ACHN (cell line): Measurements from ENCODE around the gene IFT122.

Experiments used
- DNase-seq: peaks from one replicate; pipeline ENCODE4 v3.0.0-alpha.2; 2015
- in situ Hi-C: cut with HindIII; loops from 2 replicates; pipeline ENCODE4 v1.10.0; 2017; ENCODE audit warnings: low sequenced_read_pairs, low pct_ligation_motif_present, low pct_unique_long_range_greater_than_20kb

Gene IFT122

DNA sequence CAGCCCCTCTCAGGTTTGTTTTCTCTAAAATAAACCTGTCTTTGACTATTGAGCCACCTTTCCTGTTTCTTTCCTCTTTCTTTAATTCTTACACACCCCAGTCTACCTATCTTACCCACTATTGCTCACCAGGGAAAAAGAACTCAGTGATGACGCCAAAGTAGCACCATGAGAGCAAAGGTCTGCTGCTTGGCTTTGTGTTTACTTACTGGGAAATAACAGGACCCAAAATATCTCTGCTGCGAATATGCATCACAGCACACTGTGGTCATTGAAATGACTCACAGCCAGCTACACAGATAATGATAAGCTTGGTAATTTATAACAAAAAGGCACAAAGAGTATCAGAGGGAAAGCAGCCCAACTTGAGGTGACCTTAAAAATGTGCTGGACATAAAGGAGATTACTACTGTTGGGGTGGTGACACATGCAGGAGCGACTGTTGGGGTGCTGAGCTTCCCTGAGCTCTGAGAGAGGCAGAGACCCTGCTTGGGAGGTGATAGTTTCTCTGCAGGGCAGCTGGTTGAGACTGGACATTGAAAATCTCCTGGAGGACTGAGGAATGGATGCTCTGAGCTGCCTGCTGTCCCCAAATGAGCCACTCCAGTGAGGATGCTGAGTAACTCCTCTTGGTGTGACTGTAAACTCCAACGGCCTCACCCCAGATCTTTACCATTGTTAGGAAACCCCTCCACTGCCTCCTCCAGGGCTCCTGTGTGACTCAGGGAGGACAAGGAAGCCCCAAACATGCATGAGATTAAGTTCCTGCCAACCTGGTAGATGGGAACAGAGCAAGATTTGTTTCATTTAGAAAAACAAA, 26.1 kb upstream of the IFT122 start:
- in situ Hi-C loops: no loop called here
- peak; percentile 84 for DNase-seq

DNA sequence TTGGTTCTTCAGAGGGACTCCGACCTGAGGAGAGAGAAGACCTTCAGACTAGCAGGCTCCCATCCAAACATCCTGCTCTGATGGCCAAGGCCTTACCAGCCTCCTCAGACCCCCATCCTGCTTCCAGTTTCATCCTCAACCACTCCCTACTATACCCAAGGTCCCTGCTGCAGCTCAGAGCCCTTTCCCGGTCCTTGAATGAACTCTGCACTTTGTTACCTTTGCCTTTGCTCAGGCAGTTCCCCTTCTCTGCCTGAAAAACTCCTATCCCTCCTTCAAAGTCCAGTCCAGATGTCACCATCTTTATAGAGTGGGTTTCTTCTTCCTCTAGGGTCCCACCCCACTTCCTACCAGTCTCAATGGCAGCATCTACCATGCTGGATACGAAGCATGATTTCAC, 24.6 kb upstream of the IFT122 start:
- in situ Hi-C loops: no loop called here
- DNase-seq: no peak

DNA sequence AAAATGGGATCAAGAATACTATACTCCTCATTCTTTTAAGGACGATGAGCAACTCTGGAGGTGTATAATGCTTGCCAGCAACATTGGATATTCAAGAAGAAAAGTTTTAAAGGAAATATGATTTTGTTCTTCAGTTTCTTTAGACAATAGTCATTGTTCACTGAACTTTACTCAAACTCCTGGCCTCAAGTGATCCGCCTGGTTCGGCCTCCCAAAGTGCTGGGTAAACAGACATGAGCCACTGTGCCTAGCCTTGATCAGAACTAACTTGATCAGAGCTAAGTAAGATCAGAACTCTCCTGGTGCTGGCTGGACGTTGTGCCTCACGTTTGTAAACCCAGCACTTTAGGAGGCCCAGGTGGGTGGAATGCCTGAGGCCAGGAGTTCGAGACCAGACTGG, 24.2 kb upstream of the IFT122 start:
- DNase-seq: no peak
- in situ Hi-C loops: no loop called here

DNA sequence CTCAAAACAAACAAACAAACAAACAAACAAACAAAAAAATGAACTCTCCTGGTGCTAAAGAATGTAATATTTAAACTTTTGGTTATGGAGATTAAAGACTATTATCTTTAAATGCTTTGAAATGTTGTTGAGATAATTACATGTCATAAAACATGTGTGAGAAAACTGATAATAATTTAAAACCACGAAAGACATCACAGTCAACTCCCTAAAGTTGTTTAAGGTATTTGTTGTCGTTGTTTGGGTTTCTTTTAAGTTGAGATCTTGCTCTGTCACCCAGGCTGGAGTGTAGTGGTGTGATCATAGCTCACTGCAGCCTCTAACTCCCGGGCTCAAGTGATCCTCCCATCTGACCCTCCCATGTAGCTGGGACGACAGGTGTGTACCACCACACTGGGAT, 23.6 kb upstream of the IFT122 start:
- in situ Hi-C loops: no loop called here
- DNase-seq: no peak

DNA sequence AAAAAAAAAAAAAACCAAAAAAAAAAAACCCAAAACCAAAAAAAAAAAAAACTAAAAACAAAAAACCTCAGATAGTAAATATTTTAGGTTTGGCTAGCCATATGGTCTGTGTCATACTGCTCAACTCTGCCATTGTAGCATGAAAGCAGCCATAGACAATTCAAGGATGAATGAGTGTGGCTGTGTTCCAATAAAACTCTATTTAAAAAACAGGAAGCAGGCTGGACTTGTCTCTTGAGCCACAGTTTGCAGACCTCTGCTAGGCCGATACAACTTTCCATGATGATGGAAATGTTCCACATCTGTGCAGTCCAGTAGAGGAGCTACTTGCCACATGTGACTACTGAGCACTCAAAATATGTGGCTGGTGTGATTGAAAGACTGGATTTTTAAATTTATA, 22.7 kb upstream of the IFT122 start:
- in situ Hi-C loops: no loop called here

DNA sequence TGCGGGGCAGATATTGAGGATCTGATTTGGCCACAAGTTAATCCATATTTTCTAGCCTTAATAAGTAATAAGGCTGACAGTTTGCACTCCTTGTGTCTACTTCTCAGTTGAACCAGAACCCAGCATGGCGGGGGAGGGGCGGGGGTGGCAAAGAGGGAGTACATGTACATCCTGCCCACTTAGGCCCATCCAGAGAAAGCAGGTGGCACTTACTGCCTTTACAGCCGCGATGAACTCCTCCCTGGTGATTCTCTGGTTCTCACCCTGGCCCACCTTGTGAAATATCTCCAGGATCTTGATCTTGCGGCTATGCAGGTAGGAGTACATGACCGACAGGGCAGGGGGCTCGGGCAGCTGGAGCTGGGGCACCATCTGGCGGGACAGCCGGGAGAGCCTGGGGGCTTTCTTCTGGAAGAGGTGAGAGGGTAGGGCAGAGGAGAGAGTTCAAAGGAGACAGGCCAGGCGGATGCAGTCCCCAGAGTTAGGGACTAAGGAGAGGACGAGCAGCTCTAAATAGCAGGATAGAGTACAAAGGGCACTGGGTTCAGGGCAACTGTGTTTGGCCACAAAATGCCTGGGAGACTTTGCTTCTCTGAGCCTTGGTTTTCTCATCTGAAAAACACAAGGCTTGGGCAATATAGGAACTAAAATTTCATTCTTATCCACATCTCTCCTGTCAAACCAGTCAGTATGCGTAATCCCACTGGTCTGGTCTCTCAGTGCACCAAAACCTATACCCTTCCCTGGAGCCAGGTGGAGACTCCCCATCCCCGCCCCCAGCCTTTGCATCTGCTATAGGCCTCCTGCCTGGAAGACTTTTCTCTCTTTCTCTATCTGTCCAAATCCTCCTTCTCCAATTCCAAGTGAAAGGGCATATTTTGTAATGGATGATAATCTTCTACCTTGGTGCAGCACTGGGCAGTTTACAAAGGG, 21.7 kb upstream of the IFT122 start:
- in situ Hi-C loops: no loop called here

More for the DNA sequence above, 22.7 kb upstream of the IFT122 start:
- no peak for DNase-seq

DNA sequence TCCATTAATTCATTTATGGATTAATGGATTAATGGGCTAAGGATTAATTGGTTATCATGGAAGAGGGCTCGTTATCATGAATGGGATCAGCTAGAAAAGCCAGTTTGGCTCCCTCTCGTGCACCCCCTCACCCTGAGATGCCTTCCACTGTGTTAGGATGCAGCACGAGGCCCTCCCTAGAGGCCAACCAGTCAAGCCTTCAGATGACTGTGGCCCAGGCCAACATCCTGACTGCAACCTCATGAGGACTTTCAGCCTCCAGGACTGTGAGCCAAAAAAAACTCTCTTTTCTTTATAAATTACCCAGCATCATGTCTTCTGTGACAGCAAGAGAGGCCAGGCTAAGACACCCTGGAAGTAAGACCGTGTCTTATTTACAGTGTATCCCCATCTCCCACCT, 20.5 kb upstream of the IFT122 start:
- in situ Hi-C loops: no loop called here
- no peak for DNase-seq

More for the DNA sequence above, 21.7 kb upstream of the IFT122 start:
- no peak for DNase-seq

DNA sequence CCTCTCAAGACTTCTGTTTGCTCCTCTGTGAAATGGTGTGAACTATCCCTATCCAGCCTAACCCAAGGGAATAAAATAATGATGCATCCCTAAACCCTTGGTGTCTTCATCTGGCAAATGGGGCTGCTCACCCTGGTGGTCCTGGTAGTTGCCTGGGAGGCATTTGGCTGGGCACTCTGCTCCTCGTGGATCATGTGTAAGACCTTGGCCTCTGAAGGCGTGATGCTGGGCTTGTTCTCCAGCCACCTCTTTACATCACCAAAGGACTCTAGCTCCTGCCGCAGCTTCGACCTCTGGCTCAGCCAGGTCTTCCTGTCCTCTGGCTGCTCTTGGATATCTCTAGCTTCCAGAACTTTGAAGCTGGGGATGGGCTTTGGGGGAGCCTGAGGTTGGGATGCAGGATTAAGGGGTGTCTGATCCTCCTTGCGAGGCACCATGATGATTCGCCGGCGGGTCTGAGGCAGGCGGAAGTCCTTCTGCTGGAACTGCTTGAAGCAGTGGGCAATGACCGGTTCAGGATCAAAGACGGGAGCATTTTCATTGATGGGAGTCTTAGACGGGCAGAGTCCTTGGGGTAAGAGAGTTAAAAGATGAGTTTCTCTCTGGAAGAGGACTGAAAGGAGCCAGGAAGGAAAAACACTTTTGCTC, 18.7 kb upstream of the IFT122 start:
- in situ Hi-C loops: no loop called here
- DNase-seq: no peak

DNA sequence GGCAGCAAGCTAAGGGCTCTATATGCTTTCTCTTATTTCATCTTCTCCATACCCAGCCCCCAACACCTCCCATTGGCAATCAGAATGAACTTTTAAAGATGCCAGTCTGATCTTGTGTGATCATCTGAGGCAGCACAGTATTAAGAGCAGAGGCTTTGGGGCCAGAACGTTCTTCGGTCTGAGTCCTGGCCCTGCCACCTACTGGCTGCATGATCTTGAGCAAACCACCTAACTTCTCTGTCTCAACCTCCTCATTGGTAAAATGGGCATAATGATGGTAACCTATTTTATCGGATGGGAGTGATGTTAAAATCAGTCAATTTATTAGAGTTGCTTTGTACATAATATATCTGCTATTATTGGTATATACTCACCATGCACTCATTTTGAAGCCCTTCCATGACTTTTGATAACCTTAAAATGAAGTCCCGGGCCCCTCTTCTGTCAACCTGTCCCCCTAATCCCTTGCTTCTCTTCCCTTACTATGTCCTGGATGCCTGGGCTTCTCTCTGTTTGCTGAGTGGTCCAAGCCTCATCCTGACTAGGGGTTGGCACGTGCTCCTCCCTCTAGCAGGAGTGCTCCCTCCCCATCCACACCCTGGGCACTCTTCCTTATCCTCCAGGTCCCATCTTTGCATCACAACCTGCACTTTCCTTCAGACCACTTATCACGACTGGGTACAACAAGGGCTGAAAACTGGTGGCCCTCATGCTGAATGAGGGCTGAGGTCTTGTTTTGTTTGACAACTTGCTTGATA, 17.9 kb upstream of the IFT122 start:
- no peak for DNase-seq
- in situ Hi-C loops: no loop called here

DNA sequence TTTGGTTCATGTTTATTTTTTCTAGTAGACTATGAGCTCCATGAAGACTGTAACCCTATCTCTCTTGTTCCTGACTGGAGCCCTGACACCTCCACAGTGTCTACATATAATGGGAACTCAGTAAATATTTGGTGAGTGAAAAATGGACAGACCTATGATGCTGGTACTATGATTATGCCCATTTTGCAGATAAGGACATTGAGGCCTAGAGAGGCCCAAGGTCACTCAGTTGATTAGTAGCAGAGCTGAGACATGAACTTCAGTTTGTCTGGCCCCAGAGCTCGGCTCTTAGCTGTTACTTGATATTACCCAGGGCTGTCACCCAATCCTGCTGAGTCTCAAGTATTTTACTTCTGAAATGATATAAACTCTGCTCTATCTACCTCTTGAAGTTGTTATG, 17.1 kb upstream of the IFT122 start:
- DNase-seq: no peak
- in situ Hi-C loops: no loop called here

DNA sequence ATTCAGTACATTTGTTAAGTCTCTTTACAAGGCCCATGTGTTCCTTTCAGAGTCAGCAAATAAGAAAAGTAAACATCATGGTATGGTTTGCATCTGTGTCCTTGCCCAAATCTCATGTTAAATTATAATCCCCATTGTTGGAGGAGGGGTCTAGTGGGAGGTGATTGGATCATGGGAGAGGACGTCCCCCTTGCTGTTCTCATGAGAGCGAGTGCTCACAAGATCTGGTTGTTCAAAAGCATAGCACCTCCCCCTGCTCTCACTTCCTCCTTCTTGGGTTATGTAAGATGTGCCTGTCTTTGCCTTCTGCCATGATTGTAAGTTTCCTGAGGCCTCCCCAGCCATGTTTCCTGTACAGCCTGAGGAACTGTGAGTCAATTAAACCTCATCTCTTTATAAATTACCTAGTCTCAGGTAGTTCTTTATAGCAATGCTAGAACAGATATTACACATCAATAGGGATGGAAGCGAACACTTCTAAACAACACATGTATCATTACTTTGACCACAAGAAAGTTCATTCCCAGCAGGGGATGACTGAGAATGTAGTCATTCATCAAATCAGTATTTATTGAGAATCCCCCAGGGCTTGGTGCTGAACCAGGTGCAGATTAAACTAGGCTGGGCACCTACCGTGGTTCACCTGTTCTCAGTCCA, 15.7 kb upstream of the IFT122 start:
- in situ Hi-C loops: no loop called here
- no peak for DNase-seq

DNA sequence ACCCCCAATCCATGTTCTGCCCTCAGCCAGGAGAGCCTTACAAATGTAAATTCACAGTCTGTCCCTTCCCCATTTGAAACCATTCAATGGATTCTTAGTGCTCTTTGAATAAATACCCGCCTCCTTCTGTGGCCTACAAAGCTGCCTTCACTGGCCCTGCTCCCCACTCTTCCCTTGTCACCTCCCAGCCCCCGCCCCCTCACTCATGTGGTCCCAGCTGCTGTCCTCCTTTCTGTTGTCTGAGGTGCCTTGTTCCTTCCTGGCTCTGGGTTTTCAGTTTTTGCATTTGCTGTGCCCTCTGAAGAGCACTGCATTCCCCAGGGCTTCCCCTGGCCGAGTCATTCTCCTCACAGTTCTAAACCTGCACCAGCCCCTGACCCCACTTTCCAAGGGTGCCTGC, 14.8 kb upstream of the IFT122 start:
- in situ Hi-C loops: no loop called here
- DNase-seq: no peak

DNA sequence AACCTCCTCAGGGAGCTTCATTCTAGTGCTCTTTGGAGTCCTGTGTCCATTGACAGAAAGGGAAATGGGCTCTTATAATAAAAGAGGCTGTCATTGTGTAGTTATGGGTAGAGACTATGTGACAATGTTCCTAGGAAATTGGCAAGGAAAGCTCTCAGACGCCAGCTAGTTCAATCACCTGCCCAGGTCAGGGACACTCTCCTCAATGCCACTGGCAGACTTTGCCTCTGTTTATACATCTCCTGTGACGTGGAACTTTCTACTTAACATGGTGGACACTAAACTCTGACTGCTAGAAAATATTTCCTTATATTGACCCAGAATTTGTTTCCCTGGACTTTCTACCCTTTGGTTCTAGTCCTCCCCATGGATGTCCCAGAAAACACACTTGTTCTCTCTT, 14.4 kb upstream of the IFT122 start:
- in situ Hi-C loops: no loop called here
- no peak for DNase-seq

DNA sequence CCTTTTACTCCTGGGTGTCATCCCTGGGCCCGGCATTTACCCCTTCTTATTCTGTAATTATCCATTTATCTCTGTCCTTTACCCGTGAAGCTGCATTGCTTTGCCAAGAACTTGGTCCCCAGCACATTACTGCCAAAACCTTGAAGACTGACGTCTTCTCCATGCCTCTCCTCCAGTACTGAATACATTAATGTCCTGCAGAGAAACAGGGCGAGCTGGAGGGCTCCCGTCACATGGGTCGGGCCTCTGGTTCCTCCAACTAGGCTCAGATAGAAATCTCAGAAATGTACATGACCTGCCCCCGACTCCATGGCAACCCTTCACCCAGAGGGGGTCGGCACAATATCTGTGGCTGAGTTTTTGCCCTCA, 12.0 kb upstream of the IFT122 start:
- no peak for DNase-seq
- in situ Hi-C loops: no loop called here

DNA sequence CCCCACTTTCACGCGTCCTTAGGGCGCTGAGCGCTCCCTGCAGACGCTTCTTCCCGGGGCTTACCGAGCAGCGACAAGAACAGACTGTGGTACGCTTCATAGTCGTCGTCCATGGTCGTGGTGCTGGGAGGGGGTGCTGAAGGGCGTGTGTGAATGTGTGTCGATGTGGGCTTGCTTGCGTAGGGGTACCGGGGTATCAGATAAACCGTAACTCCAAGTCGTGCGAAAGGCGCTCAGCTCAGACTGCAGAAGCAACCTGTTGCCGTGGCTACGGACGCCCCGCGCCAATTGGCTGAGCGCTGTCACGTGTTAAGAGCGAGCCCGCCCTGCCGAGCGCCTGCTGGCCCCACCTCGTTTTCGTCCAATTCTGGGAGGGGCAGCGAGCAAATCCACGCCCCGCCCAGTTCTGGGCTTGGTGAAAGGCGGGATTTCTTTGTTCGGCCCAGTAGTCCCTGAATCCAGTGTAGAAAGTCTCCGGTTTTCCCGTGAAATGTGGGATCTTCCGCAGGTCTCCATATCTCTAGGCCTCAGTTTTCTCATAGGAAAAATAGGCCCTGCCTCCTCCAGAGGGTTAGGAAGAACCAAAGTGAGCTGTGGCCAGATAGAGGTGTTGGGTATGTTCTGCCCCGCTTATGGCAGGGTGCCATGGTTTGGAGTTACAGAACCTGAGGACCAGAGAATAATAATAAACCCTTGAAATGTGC, 11.5 kb upstream of the IFT122 start, which contains the start of gene EFCAB12:
TSS of gene EFCAB12 (minus strand) at position 261 of the 704 bp plus-strand sequence. CDS start at position 113, 148 bp downstream.
- in situ Hi-C loops: no loop called here
- peak; percentile 90 for DNase-seq

DNA sequence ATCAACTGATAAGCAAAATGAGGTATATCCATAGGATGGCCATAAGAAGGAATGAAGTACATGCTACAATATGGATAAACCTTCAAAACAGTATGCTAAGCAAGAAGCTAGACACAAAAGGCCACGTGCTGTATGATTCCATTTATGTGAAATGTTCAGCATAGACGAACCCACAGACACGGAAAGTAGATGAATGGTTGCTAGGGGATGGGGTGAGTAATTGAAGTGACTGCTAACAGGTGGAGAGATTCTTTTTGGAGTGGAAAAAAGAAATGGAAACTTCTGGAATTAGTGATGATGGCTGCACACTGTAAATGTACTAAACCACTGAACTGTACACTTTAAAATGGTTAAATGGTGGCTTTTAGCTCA, 11.0 kb upstream of the IFT122 start:
- DNase-seq: no peak
- in situ Hi-C loops: no loop called here

DNA sequence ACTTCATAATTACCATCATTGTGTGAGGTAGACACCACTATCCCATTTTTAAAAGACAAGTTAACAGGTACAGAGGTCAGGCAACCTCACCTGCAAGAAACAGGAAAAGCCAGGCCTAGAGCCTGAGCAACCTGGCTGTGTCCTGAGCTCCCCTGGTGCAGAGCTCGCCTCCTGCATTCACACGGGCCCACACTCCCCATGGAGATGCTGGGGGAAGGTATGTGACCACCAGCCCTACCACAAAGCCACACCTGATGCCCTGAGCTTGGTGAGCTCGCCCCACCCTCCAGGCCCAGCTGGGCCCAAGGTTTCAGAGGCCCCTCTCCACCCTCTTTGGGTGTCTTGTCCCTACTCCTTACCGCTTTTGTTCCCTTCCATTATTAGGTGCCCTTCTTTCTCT, 10.4 kb upstream of the IFT122 start:
- DNase-seq: no peak
- in situ Hi-C loops: no loop called here

DNA sequence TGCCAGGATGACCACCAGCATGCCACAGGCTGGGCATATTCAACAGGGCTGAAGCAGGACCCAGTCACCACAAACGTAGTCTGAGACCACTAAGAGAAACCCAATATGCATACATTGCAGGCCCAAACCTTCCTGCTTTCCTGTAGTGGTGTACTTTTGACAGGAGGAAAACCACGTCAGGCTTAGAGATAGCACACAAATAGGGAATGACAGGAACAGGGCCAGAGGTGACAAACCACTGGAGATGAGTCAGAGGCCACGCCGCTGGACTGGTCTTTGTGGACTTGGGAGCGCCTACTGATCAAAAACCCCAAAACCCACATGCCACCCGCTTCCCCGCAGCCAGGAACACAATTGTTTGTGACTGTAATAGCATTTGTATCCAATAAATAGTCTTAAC, 8.0 kb upstream of the IFT122 start:
- no peak for DNase-seq
- in situ Hi-C loops: no loop called here
